ENCODE data around the gene CADM1. TPM values are rescaled to one million over a fixed set of nuclear protein-coding genes. Genes with fewer than 3 reads are reported as not detected.

The CADM1 gene
- total and polyA plus RNA-seq, 2 donors (not counting 3 experiments of a cell fraction or from before 2014, with no cell fraction given): 0.52 to 2.6 TPM

- Histone ChIP-seq H3K9me1 (replicated peaks; ENCODE audit: control insufficient read depth, extremely low read depth, insufficient read depth, low read length) (no peaks in the 10 kb centered on the region), H3K9me3 (replicated peaks; ENCODE audit: control insufficient read depth, insufficient read depth, low read length) (no peaks in the 10 kb centered on the region), H3K27ac (ENCODE audit: insufficient read depth, low read depth, low read length) (peak overlapping the region; percentile 87), H3K9ac (replicated peaks; ENCODE audit: extremely low read depth, insufficient read depth, low read length) (peak overlapping the region; percentile 57), H3K4me1 (ENCODE audit: control insufficient read depth, extremely low read depth, insufficient read depth, low read length) (peaks cover 31% of the 10 kb centered on the region), H3K36me3 (ENCODE audit: control insufficient read depth in 2 of 2, extremely low read depth in 1 of 2, insufficient read depth in 2 of 2, low read length in 2 of 2) (no peaks in the 10 kb centered on the region), H2AFZ (ENCODE audit: low read depth, low read length) (peak overlapping the region; percentile 68), H4K20me1 (replicated peaks; ENCODE audit: control insufficient read depth, extremely low read depth, insufficient read depth, low read length) (no peaks in the 10 kb centered on the region), H3K4me3 (replicated peaks in 1 of 3; ENCODE audit: insufficient read depth in 1 of 3, low read depth in 1 of 3, low read length in 3 of 3) (peak overlapping the region in 1 of 3 experiments; percentile 34), H3K4me2 (ENCODE audit: insufficient read depth, low read length) (peak overlapping the region; percentile 94), H3K79me2 (ENCODE audit: control insufficient read depth, insufficient read depth, low read length) (no peaks in the 10 kb centered on the region), H3K27me3 (ENCODE audit: control insufficient read depth in 2 of 2, insufficient read depth in 2 of 2, low read length in 2 of 2) (no peaks in the 10 kb centered on the region)
- DNase-seq (ENCODE audit: low read depth, low spot score) (peak; percentile 54), FAIRE-seq (no peak)
- POLR2A ChIA-PET: no interaction called here
- dilution Hi-C loops (cut with MboI; ENCODE audit: extremely low pct_ligation_motif_present, low sequenced_read_pairs) (no loop called here), intact Hi-C loops (cut with micrococcal nuclease) (loop anchor here (2.0 to 5.0 kb wide), 2 partner anchors 68 to 214 kb away; partner anchors contain the start of gene CADM1)
- TF ChIP-seq JUN (IDR thresholded peaks at IDR 0.05; ENCODE audit: borderline replicate concordance, insufficient read depth, insufficient read length, low read depth) (no peak), MYC (IDR thresholded peaks at IDR 0.05; ENCODE audit: low read depth, low read length) (no peak), GATA2 (IDR thresholded peaks at IDR 0.05; ENCODE audit: insufficient read depth, insufficient read length, low read depth, low read length) (peak; percentile 61)
- CTCF ChIA-PET: interaction anchor here (1.1 to 1.7 kb wide), 8 partner anchors 8 to 516 kb away, joined by 3 to 9 read pairs (median 4); no protein-coding TSS in a partner anchor
- BruUV-seq (replicated peaks): TSS peak; percentile 89
These were observed 213.7 kb downstream of the CADM1 start for GRCh38 chr11:115290479-115290878.

- Histone ChIP-seq H3K4me2 (ENCODE audit: insufficient read depth, low read length) (no peak overlapping the region), H3K79me2 (ENCODE audit: control insufficient read depth, insufficient read depth, low read length) (no peaks in the 10 kb centered on the region), H4K20me1 (replicated peaks; ENCODE audit: control insufficient read depth, extremely low read depth, insufficient read depth, low read length) (no peaks in the 10 kb centered on the region), H3K36me3 (ENCODE audit: control insufficient read depth in 2 of 2, extremely low read depth in 1 of 2, insufficient read depth in 2 of 2, low read length in 2 of 2) (no peaks in the 10 kb centered on the region), H3K4me3 (replicated peaks in 1 of 3; ENCODE audit: insufficient read depth in 1 of 3, low read depth in 1 of 3, low read length in 3 of 3) (no peak overlapping the region), H3K9ac (replicated peaks; ENCODE audit: extremely low read depth, insufficient read depth, low read length) (no peak overlapping the region), H3K4me1 (ENCODE audit: control insufficient read depth, extremely low read depth, insufficient read depth, low read length) (peaks cover 31% of the 10 kb centered on the region), H3K27ac (ENCODE audit: insufficient read depth, low read depth, low read length) (no peak overlapping the region), H3K27me3 (ENCODE audit: control insufficient read depth in 2 of 2, insufficient read depth in 2 of 2, low read length in 2 of 2) (no peaks in the 10 kb centered on the region), H3K9me1 (replicated peaks; ENCODE audit: control insufficient read depth, extremely low read depth, insufficient read depth, low read length) (no peaks in the 10 kb centered on the region), H3K9me3 (replicated peaks; ENCODE audit: control insufficient read depth, insufficient read depth, low read length) (no peaks in the 10 kb centered on the region), H2AFZ (ENCODE audit: low read depth, low read length) (no peak overlapping the region)
- TF ChIP-seq EZH2 (IDR thresholded peaks at IDR 0.05; ENCODE audit: borderline replicate concordance, low read depth, low read length, severe bottlenecking) (no peak), GATA2 (IDR thresholded peaks at IDR 0.05; ENCODE audit: insufficient read depth, insufficient read length, low read depth, low read length) (no peak), JUN (IDR thresholded peaks at IDR 0.05; ENCODE audit: borderline replicate concordance, insufficient read depth, insufficient read length, low read depth) (no peak), CTCF (IDR thresholded peaks at IDR 0.05; ENCODE audit: extremely low read depth in 1 of 2, insufficient read depth in 1 of 2, low read depth in 1 of 2, low read length in 2 of 2) (no peak), POLR2AphosphoS5 (IDR thresholded peaks at IDR 0.05; ENCODE audit: insufficient read depth, low read depth, low read length) (no peak), MAX (IDR thresholded peaks at IDR 0.05; ENCODE audit: insufficient read depth, insufficient read length) (no peak), FOS (IDR thresholded peaks at IDR 0.05; ENCODE audit: borderline replicate concordance, insufficient read depth, low read length) (no peak), MYC (IDR thresholded peaks at IDR 0.05; ENCODE audit: low read depth, low read length) (no peak), POLR2A (IDR thresholded peaks at IDR 0.05; ENCODE audit: low read depth, low read length) (no peak)
- ChIA-PET CTCF (no interaction called here), POLR2A (no interaction called here)
- intact Hi-C loops (cut with micrococcal nuclease): no loop called here
- FAIRE-seq: no peak
- no TSS peak for BruUV-seq (replicated peaks)
- no peak for DNase-seq (ENCODE audit: low read depth, low spot score)
- dilution Hi-C loops (cut with MboI; ENCODE audit: extremely low pct_ligation_motif_present, low sequenced_read_pairs): no loop called here
These were observed 216.9 kb downstream of the CADM1 start for GRCh38 chr11:115287266-115287665.
